GM18499 (cell line): ENCODE measurements around the gene SYNM.

ENCODE experiments used
- ATAC-seq: cut with Tn5 transposase; IDR thresholded peaks from one replicate; pipeline ENCODE4 v1.9.1; 2021; ENCODE audit warnings: moderate number of reproducible peaks; ENCODE audit not compliant: insufficient read depth, unreplicated experiment

The SYNM gene

DNA sequence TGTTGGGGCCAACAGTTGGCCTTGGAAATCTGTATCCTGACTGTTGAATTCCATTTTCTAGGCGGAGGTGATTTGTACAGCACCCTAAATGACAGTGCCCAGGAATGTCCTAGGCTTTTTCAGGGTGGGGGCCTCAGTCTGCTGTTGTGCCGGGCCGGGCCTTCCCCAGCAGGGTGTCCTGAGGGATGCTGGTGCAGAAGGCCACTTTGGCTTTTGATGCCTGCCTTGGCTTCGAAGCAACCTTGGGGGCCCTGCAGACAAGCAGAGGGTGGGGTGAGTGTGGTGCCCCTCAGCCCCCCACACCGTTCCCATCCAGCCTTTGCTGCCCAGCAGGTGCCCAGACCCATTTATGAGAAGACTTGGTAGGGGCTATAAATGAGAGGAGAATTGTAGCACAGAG is 33.0 kb downstream of the SYNM start:
- no peak for ATAC-seq

DNA sequence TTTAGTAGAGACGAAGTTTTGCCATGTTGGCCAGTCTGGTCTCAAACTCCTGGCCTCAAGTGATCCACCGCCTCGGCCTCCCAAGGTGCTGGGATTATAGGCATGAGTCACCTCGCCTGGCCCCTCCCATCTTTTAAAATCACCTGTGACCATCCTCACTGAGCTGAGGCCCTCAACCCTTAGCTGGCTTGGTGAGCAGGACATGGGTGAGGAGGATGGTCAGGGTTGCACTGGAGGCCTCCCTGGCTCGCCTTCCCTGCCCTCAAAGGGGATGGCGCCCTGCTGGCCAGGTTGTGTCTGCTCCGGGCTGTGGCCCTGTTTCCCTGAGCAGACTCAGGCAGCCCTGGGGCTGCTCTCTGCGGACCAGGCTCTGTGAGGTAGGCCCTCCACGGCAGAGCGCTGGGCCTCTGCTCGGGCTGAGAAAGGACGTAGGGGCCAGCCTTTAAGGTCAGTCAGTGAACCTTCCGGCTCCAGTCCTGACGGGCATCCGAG is 33.7 kb downstream of the SYNM start:
- ATAC-seq = no peak

DNA sequence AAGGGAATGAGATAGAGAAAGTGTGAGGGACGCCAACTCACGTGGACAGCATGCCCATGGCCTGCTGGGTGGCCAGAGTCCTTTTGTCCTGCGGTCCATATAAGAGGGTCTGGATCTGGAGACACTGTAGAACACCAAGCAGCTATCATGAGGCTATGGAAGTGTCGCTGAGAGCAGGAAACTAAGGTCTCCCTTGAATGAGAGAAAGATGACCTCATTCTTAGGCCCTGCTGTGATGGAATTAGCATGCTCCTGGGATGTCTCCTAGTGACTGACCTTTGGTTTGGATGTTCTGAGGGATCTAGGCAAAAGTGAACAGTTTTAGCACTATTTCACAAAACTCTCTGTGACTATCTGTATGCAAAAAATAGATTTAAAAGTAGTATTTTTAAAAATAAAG is 34.4 kb downstream of the SYNM start:
- ATAC-seq = no peak

GRCh38 chr15:99140590-99140989 is 35.7 kb downstream of the SYNM start:
- no peak for ATAC-seq

GRCh38 chr15:99141943-99142342 is 37.1 kb downstream of the SYNM start:
- no peak for ATAC-seq

DNA sequence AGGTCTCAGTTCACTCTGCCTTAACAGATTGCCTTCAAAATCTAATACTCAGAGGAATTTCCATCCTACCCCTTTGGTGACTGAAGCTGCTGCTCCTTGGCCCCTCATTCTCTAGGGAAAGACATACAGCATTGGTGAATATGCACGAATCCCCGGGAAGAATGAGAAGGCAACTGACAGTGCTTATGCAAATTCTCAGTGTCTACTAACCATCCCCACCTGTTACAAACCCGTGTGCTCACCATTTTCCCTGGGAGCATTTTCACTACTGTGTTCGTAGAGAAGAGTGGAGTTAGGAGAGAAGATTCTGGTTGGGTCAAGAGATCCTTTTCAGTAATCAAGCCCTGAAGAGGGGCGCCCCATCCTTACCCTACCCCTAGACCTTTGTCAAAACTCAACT is 37.7 kb downstream of the SYNM start:
- no peak for ATAC-seq

GRCh38 chr15:99143242-99143641 is 38.4 kb downstream of the SYNM start:
- ATAC-seq = no peak

GRCh38 chr15:99143655-99144610 is 39.1 kb downstream of the SYNM start:
- ATAC-seq = no peak

DNA sequence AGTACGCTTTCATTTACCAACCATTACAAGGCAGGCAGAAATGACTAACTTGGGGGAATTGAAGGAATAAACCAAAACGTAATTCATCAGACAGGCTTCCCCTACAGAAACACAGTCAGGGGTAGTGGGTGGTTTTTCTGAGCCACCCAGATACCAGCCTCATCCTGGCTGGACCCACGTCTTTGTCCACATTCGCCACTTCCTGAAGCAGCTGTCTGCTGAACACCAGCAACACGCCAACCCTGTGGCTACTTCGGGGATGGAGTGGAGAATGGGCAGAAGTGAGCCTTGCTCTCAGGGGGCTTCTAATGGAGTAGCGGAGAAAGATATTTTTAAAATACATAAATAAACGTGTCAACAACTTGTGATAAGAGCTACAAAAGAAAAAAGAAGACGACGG is 40.1 kb downstream of the SYNM start:
- no peak for ATAC-seq

DNA sequence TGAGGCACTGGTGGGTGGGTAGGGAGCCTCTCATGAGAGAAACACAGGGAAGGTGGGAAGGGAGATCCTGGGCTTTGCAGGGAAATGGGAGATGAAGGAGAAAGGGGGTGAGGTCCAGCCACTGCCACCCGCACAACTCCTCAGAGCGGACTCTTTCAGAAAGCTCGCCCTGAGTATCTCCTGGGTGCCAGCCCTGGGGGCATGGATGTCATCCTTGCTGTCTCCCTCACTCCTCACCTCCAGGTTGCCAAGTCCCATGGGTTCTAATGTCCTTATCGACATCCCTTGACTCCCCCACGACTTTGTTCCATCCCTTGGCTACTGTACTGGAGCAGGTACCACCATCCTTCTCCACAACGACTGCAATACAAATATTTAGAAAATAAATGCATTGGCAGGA is 40.9 kb downstream of the SYNM start:
- no peak for ATAC-seq

- ATAC-seq = no peak
Observed at GRCh38 chr15:99146661-99147060, 41.8 kb downstream of the SYNM start.

- ATAC-seq = no peak
Observed at GRCh38 chr15:99148851-99149276, 44.0 kb downstream of the SYNM start.

DNA sequence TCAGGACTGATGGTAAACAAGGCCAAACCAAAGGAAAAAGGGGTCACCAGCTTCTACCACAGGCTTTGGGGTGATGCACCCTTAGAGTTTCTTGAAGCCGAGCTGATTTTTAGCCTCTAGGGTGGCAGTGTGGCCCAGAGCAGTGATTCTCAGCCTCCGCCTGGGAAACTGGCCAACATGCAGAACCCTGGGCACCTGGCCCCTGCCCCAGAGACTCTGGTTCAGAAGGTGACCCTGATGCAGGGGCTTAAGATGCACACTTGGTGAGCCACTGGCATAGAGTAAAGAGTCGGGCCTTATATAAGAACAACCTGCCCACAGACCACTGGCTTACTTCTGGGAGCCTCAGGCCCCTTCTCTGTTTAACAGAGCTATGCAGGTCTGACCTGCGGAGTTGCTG is 44.5 kb downstream of the SYNM start:
- ATAC-seq = no peak

DNA sequence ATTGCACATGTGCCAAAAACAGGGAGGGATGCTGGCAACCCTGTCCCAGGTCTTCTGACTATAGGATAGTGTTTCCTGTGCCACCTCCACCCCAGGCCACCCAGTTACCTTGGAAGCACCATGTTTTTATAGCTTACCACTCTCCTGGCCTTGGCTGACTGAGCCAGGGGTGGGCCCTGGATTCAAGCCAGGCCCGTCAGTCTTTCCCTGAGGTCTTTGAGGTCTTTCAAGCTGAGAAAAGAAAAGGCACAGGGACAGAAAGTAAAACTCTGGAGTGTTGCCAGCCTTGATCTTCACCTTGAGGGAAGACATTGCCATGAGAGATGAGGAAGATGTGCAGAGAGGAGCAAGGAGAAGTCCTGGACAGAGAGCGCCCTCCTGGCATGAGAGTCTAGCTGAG is 46.3 kb downstream of the SYNM start:
- no peak for ATAC-seq

DNA sequence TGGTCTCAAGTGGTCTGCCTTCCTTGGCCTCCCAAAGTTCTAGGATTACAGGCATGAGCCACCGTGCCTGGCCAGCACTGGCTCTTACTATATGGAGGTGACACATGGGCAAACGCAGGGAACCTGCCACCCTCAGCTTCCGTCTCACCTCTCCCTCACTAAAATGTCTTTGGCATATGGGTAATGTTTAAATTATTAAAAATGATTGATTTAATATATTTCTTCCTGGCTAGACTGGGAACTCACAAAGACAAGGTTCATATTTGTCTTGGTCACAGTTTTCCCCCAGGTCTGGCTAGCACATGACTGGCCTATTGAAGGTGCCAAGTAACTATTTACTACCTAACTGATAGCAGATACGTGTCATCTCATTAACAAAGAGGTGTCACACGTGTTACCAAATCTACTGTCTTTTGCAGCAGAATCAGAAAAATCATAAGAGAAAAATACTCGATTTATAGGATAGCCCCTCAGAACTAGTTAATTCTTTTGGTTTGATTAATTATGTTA is 48.2 kb downstream of the SYNM start:
- no peak for ATAC-seq

- no peak for ATAC-seq
Observed at GRCh38 chr15:99154271-99154670, 49.4 kb downstream of the SYNM start.

DNA sequence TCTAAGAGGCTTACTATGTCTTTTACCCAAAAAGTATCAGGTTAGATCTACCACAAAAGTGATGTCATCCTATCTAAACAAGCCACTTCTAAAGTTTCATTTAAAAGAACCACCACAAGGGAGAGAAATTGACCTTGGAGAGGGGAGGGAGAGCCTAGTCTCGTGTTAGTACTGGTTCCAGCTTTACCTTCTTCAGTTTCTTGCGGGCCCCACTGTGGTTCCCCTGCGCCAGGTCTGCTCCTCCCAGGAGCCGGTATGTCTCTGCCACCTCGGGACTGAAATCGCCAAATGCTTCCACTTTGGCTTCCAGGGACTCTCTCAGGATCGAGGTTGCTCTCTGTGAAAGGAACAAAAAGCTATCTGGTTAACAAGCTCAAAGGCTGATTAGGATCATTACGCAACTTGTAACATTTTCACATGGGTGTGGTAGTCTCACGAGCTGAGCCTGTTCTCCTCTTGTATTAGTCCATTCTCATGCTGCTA is 51.1 kb downstream of the SYNM start:
- no peak for ATAC-seq

DNA sequence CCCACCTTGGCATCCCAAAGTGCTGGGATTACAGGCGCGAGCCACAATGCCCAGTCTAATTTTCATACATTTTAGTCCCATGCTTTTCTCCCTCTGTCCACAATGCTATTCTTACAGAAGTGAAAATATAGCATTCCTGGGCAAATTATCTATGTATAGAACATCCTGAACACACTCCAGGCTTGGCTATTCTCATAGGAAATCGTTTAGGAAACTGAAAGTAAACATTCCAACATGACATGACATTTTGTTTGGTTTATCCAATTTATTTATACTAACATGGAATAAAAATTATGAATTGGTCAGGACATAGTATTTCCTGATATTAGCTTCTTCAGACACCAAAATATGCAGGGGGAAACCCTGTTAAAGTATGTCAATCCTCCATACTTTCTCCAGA is 52.6 kb downstream of the SYNM start:
- ATAC-seq = no peak

DNA sequence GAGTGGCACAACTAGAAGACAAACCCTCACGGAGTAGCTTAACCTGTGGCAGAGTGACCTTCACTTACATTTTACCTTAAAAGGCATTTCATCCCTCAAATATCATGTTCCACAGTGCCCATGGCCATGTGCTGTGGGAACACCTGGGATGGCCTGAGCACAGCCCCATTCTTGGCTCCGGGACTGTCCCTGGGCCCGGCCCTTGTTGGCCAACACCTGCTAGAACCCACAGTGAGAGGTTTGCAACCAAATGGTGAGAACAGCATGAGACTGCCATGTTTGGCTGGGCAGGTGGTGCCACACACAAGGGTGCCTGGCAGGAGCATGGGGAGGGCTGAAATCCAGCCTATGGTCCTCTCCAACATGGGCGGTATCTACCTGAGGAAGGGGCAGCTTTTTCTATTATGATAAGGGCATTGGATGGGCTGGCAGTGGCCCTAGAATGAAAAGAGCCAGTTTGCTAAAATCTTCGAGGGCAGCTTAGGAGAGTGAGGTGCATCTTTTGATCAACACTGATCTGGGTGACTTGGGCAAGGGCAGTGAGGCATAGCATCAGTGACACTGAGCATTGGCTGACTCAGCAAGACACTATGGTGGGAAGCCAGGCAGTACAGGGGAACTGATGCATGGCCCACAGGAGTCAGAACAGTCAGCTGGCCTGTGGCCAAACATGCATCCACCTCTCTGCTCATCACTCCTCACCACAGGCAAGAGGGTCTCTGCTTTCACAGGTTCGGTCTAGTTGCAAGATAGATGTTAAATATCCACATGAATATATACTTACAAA is 53.9 kb downstream of the SYNM start:
- ATAC-seq = no peak

- ATAC-seq = no peak
Observed at GRCh38 chr15:99163271-99164062, 58.6 kb downstream of the SYNM start.
